Mucosa of descending colon (tissue), 3 donors: Measurements from ENCODE around the gene DAPL1. TPM values are rescaled to one million over a fixed set of nuclear protein-coding genes. Genes with fewer than 3 reads are reported as not detected.
A peak's percentile ranks its signal among the peaks of the same experiment; 100 is the strongest.

Experiments
- ATAC-seq: fragments of 200-7000 bp; cut with Tn5 transposase; one replicate; pipeline ENCODE4 v1.9.1; 2020; ENCODE audit warnings: mild to moderate bottlenecking, moderate library complexity
- DNase-seq, 3 donors: peaks; one replicate each; pipeline ENCODE4 v3.0.0-alpha.2; 2020
- H3K36me3 ChIP-seq: fragments of 200-600 bp; one replicate; pipeline ENCODE4 v1.8.0; 2021; ENCODE audit warnings: low read depth, mild to moderate bottlenecking
- H3K4me1 ChIP-seq: fragments of 200-600 bp; one replicate; pipeline ENCODE4 v1.8.0; 2021; ENCODE audit warnings: low read depth, mild to moderate bottlenecking
- H3K4me3 ChIP-seq: fragments of 200-600 bp; one replicate; pipeline ENCODE4 v1.8.0; 2021; ENCODE audit warnings: mild to moderate bottlenecking
- H3K9me3 ChIP-seq: fragments of 200-600 bp; one replicate; pipeline ENCODE4 v1.8.0; 2021; ENCODE audit warnings: mild to moderate bottlenecking
- intact Hi-C, 2 donors: fragments of 100-400 bp; cut with DNase I in 1 of 2; cut with micrococcal nuclease in 1 of 2; formaldehyde crosslinking; loops; one replicate each; pipeline versions ENCODE4 v1.11.0 to v1.11.1; 2022; cut with DNase I, micrococcal nuclease
- long read RNA-seq, 2 donors: library from polyadenylated mRNA; unstranded; transcript quantifications; one replicate each; pipeline ENCODE4 v2.0.0, GENCODE V29; 2019 to 2021
- total RNA-seq, 3 donors: library from RNA; stranded (reverse); fragmentation: NEBNext Ultra II Directional in 2 of 3; extraction: Animal tissue kit (Norgen Biotek cat#: 25700) in 2 of 3; gene quantifications; one replicate each; pipeline versions ENCODE4 v1.2.1 to v1.2.4, GENCODE V29; 2021 to 2023
- TF ChIP-seq, protein P1 (sequence below): fragments of 200-600 bp; IDR thresholded peaks from one replicate; pipeline ENCODE4 v1.8.0; 2022; ENCODE audit warnings: antibody characterized with exemption, mild to moderate bottlenecking
- donor health status: DM: no; HTN: no; CAD: no; lungs with moderate emphysema.
- donor health status: DM: no; HTN: no; CAD: no.
- donor health status: DM: no; HTN: yes; CAD: no.

The DAPL1 gene, protein sequence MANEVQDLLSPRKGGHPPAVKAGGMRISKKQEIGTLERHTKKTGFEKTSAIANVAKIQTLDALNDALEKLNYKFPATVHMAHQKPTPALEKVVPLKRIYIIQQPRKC
- total RNA-seq: 1 to 10 TPM in 1 of 3 donors, not detected in 2; 1.2 TPM
- long read RNA-seq, donor 1: 0 reads
- long read RNA-seq, donor 2: 0 reads

DNA sequence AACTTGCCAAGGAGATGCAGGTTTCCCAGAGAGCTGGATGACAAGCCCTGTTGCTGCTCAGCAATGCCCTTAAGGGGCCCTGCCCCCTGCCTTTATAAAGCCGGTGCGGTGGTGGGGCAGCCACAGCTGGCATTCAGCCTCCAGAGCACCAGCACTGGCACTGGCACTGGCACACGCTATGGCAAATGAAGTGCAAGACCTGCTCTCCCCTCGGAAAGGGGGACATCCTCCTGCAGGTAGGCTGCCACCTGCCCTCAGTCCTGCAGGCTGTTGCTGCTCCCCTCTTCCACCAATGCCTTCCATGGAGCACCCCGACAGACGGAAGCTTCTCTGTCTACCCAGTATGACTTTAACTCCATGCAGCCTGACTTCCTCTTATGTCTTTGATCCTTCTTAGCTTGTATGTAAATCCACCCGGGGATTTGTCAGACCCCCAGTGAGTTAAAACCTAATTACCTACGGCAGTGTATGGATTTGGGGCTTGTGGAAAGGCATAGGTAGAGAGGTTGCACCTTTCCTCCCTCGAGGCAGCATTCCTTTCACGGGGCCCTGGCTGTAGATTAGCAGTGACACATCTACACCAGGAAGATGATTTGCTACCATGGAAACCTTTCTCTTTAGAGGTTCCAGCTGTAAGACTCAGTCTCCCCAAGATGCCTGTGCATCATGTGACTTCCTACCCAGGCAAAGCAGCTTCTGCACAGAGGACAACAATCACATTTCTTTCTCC, at the start of gene DAPL1:
Gene DAPL1, plus strand, starts transcription at position 123 of the 730 bp plus-strand sequence. Its CDS starts 56 bp downstream, at position 179.
- H3K36me3 ChIP-seq: no peaks in the 10 kb centered on the region
- TF ChIP-seq, protein P1, sequence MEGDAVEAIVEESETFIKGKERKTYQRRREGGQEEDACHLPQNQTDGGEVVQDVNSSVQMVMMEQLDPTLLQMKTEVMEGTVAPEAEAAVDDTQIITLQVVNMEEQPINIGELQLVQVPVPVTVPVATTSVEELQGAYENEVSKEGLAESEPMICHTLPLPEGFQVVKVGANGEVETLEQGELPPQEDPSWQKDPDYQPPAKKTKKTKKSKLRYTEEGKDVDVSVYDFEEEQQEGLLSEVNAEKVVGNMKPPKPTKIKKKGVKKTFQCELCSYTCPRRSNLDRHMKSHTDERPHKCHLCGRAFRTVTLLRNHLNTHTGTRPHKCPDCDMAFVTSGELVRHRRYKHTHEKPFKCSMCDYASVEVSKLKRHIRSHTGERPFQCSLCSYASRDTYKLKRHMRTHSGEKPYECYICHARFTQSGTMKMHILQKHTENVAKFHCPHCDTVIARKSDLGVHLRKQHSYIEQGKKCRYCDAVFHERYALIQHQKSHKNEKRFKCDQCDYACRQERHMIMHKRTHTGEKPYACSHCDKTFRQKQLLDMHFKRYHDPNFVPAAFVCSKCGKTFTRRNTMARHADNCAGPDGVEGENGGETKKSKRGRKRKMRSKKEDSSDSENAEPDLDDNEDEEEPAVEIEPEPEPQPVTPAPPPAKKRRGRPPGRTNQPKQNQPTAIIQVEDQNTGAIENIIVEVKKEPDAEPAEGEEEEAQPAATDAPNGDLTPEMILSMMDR: no peak
- intact Hi-C loops: no loop called here
- no peaks in the 10 kb centered on the region for H3K4me1 ChIP-seq
- H3K9me3 ChIP-seq: no peaks in the 10 kb centered on the region
- ATAC-seq: peak; percentile 68
- DNase-seq: peak in 2 of 3 donors; percentile 44 to 50
- no peak within 1 kb of the TSS for H3K4me3 ChIP-seq

DNA sequence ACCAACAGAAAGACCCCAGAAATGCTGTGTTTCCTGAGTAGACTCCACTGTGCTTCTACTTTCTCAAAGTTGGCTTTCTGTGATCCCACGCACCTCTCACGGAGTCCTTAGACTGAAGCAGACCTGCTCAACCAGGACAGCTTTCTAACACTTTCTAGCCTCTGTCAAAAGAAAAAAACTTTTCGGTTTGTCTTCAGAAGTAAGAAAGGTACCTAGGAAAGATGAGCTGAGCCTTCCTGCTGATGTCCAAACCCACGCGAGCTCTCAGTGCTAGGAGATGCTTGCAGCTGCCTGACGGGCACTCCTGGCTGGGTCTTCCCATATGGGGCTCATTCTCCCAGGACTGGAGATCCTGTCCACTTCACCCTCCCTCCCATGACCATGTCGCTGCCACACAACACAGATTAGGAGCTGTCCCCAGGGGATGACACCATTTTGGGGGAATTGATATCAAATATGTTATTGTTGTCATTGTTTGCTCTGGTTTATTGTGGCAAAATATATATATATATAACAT, 49.2 kb upstream of the DAPL1 start:
- Histone ChIP-seq H3K4me1 (no peaks in the 10 kb centered on the region), H3K36me3 (no peaks in the 10 kb centered on the region), H3K4me3 (no peak overlapping the region), H3K9me3 (no peaks in the 10 kb centered on the region)
- TF ChIP-seq, protein P1: no peak
- DNase-seq: no peak
- intact Hi-C loops: loop anchor here in 1 of 2 donors (10.0 kb wide), 1 partner anchor 291 kb away; the partner anchor contains the start of genes CCDC148 and PKP4
- no peak for ATAC-seq

DNA sequence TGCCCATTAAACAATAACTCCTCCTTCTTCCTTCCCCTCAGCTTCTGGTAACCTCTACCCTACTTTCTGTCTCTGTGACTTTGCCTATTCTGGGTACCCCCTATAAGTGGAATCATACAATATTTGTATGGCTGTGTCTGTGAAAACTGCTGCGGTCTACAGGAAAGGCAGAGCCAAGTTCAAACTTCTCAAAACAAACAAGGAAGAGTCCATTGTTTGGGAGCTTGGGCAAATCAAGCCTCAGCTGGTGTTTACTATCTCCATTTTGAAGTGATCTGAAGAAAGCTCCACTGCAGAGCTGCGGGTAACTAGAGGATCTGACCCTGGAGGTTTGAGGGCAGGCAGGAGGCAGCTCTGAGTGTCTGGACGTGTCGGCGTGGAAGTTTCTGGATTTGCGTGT, 48.6 kb upstream of the DAPL1 start:
- H3K9me3 ChIP-seq: no peaks in the 10 kb centered on the region
- no peak for DNase-seq
- no peaks in the 10 kb centered on the region for H3K36me3 ChIP-seq
- no peak overlapping the region for H3K4me3 ChIP-seq
- H3K4me1 ChIP-seq: no peaks in the 10 kb centered on the region
- intact Hi-C loops: loop anchor here in 1 of 2 donors (10.0 kb wide), 1 partner anchor 292 kb away; the partner anchor contains the start of genes CCDC148 and PKP4
- ATAC-seq: no peak
- TF ChIP-seq, protein P1: no peak

DNA sequence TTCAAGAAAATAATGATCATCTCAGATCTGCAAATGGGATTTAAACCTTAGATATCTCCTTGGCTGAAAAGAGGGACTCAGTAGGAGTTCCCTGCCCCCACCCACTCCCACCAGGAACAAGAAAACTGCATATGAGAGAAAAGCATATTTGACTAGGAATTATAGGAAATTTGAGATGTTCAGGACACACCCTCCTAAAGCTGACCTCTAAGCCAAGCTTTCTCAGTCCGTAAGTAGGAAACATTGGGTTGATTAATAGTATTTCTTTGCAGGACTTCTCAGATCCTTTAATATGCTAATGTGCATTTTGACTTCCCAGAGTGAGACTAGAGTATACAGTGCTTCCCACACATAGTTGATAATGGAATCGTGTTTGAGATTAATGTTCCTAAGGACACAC, 47.8 kb upstream of the DAPL1 start:
- ATAC-seq (no peak), DNase-seq (no peak)
- TF ChIP-seq, protein P1: no peak
- intact Hi-C loops: loop anchor here in 1 of 2 donors (10.0 kb wide), 1 partner anchor 292 kb away; the partner anchor contains the start of genes CCDC148 and PKP4
- Histone ChIP-seq H3K4me3 (no peak overlapping the region), H3K9me3 (no peaks in the 10 kb centered on the region), H3K36me3 (no peaks in the 10 kb centered on the region), H3K4me1 (no peaks in the 10 kb centered on the region)

DNA sequence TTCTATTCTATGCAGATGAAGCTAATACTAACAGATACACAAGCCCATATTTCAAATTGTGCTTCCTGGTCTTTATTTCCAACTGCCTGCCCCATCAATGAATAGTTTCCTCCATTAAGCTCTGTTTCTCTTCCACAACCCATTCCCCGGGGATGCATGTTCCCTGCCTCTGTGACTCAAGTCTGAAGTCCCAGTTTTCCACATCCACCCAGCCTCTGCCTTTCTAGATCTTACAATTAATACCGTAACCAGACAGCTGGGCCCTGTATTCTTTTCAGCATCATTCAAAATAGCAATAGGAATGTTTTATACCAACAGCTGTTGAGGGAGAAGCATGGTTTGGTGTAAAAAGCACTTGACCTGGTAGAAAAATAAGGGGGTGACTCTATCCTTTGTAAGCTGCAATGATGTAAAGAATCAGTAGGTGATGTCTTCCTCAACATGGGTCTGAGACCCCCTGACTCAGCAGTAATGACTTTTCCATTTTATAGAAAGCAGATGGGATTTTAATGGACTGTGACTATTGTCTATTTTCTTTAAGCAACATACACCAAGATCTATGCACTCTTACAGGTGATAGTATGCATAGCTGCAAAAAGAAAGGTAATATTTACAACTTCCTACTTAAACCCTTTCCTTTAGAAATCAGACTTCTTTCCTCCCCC, 46.1 kb upstream of the DAPL1 start:
- Histone ChIP-seq H3K4me3 (no peak overlapping the region), H3K4me1 (peaks cover 4% of the 10 kb centered on the region), H3K9me3 (no peaks in the 10 kb centered on the region), H3K36me3 (no peaks in the 10 kb centered on the region)
- TF ChIP-seq, protein P1: no peak
- intact Hi-C loops: loop anchor here in 1 of 2 donors (10.0 kb wide), 1 partner anchor 294 kb away; the partner anchor contains the start of genes CCDC148 and PKP4
- no peak for ATAC-seq
- DNase-seq: no peak
